Testis (tissue), 3 donors: Measurements from ENCODE around the gene ACOX2. TPM values are rescaled to one million over a fixed set of nuclear protein-coding genes. Genes with fewer than 3 reads are reported as not detected.

Experiments used
- DNase-seq: peaks from one replicate; pipeline ENCODE4 v3.0.0-alpha.2; 2019
- H3K27ac ChIP-seq, 2 donors: fragments of 200-600 bp; sonication (generic); one replicate each; pipeline ENCODE4 v1.5.1; 2019
- H3K27me3 ChIP-seq: fragments of 200-600 bp; sonication (generic); one replicate; pipeline ENCODE4 v1.5.1; 2019
- H3K36me3 ChIP-seq: fragments of 200-600 bp; sonication (generic); one replicate; pipeline ENCODE4 v1.5.1; 2017; ENCODE audit warnings: low read depth; ENCODE audit errors: missing control alignments
- H3K4me1 ChIP-seq: fragments of 200-600 bp; sonication (generic); one replicate; pipeline ENCODE4 v1.5.1; 2019
- H3K4me3 ChIP-seq, 2 donors: fragments of 200-600 bp; sonication (generic); one replicate each; pipeline ENCODE4 v1.5.1; 2017 to 2019
- H3K9me3 ChIP-seq: fragments of 200-600 bp; sonication (generic); one replicate; pipeline ENCODE4 v1.5.1; 2017
- CTCF ChIP-seq, 3 experiments: fragments of 450-650 bp in 2 of 3; fragments of 200-600 bp in 1 of 3; sonication (generic) in 1 of 3; IDR thresholded peaks; one replicate each; pipeline ENCODE4 v1.5.1; 2016 to 2019; ENCODE audit warnings: antibody characterized with exemption in 3 of 3, mild to moderate bottlenecking in 2 of 3, moderate library complexity in 1 of 3
- POLR2A ChIP-seq: fragments of 450-650 bp; IDR thresholded peaks from one replicate; pipeline ENCODE4 v1.6.1; 2017; ENCODE audit warnings: antibody characterized with exemption, mild to moderate bottlenecking, moderate library complexity
- WGBS, 2 donors: methylation state at CpG; one replicate each; pipeline ENCODE4 v1.1.5; 2018; 5-methylcytosine and 5-hydroxymethylcytosine counted together
- intact Hi-C: fragments of 100-400 bp; cut with DNase I; formaldehyde crosslinking; loops from one replicate; pipeline ENCODE4 v1.15.1; 2023; ENCODE audit warnings: low total_unique reads
- polyA plus RNA-seq: library from polyadenylated mRNA; stranded (reverse); fragments of 350-450 nt; fragmentation: Illumina TruSeq; extraction: RNeasy Lipid Tissue Mini Kit (QIAGEN cat#74804); gene quantifications from one replicate; pipeline ENCODE4 v1.2.3, GENCODE V29; 2014; ENCODE audit warnings: low read depth, low replicate concordance; ENCODE audit not compliant: insufficient read depth
- total RNA-seq, 2 donors: library from RNA; depleted of rRNA; stranded (reverse); fragments of >200 nt; gene quantifications; one replicate each; pipeline ENCODE4 v1.2.3, GENCODE V29; 2016

ACOX2 gene
- total and polyA plus RNA-seq, 3 donors from 2014 or later, result 27.1 to 55.9 (median 46.1) TPM

GRCh38 chr3:58522759-58523425, 14.1 kb downstream of the ACOX2 start:
- no peak for TF ChIP-seq CTCF (IDR thresholded peaks at IDR 0.05)
- TF ChIP-seq POLR2A, result no peak
- no peak for DNase-seq
- intact Hi-C loops, result no loop called here
- Histone ChIP-seq H3K36me3 (no peaks in the 10 kb centered on the region), H3K9me3 (no peaks in the 10 kb centered on the region), H3K4me1 (no peaks in the 10 kb centered on the region), H3K27me3 (no peaks in the 10 kb centered on the region), H3K27ac (no peak overlapping the region), H3K4me3 (no peak overlapping the region)
- 84 to 92% methylated on average over 5 of the region's 5 CpGs for WGBS, 2 donors

GRCh38 chr3:58521917-58522631, 14.9 kb downstream of the ACOX2 start:
- no peak for TF ChIP-seq CTCF (IDR thresholded peaks at IDR 0.05)
- no peak for TF ChIP-seq POLR2A
- Histone ChIP-seq H3K27ac (no peak overlapping the region), H3K4me3 (no peak overlapping the region), H3K9me3 (no peaks in the 10 kb centered on the region), H3K4me1 (no peaks in the 10 kb centered on the region), H3K27me3 (no peaks in the 10 kb centered on the region), H3K36me3 (no peaks in the 10 kb centered on the region)
- no peak for DNase-seq
- WGBS, 2 donors, result 80 to 82% methylated on average over 10 of the region's 10 CpGs
- intact Hi-C loops, result no loop called here

GRCh38 chr3:58521336-58521670, 15.7 kb downstream of the ACOX2 start:
- Histone ChIP-seq H3K27ac (no peak overlapping the region), H3K36me3 (no peaks in the 10 kb centered on the region), H3K4me3 (no peak overlapping the region), H3K9me3 (no peaks in the 10 kb centered on the region), H3K27me3 (no peaks in the 10 kb centered on the region), H3K4me1 (no peaks in the 10 kb centered on the region)
- no peak for DNase-seq
- intact Hi-C loops, result no loop called here
- 90 to 94% methylated on average over 3 of the region's 3 CpGs for WGBS, 2 donors
- no peak for TF ChIP-seq CTCF (IDR thresholded peaks at IDR 0.05)
- TF ChIP-seq POLR2A, result no peak

GRCh38 chr3:58520403-58521335, 16.3 kb downstream of the ACOX2 start:
- Histone ChIP-seq H3K4me3 (no peak overlapping the region), H3K4me1 (no peaks in the 10 kb centered on the region), H3K27me3 (no peaks in the 10 kb centered on the region), H3K36me3 (no peaks in the 10 kb centered on the region), H3K9me3 (no peaks in the 10 kb centered on the region), H3K27ac (no peak overlapping the region)
- no peak for TF ChIP-seq CTCF (IDR thresholded peaks at IDR 0.05)
- intact Hi-C loops, result no loop called here
- no peak for DNase-seq
- 51 to 57% methylated on average over 7 to 8 of the region's 8 CpGs for whole genome bisulfite sequencing, 2 donors
